ENCODE results near the gene KCNF1.

KCNF1 gene

GRCh38 chr2:10880586-10881321 is 31.0 kb upstream of the KCNF1 start:
- DNase-seq, result no peak

GRCh38 chr2:10882568-10882967 is 29.2 kb upstream of the KCNF1 start:
- DNase-seq, result no peak

GRCh38 chr2:10883066-10883465 is 28.7 kb upstream of the KCNF1 start:
- DNase-seq, result no peak

GRCh38 chr2:10883801-10884478 is 27.8 kb upstream of the KCNF1 start:
- no peak for DNase-seq

GRCh38 chr2:10884574-10884975 is 27.2 kb upstream of the KCNF1 start:
- DNase-seq, result no peak

- no peak for DNase-seq
Measured at GRCh38 chr2:10885094-10885860, 26.5 kb upstream of the KCNF1 start.

- DNase-seq, result no peak
Measured at GRCh38 chr2:10887476-10887875, 24.3 kb upstream of the KCNF1 start.

GRCh38 chr2:10889651-10890215 is 22.0 kb upstream of the KCNF1 start:
- no peak for DNase-seq

GRCh38 chr2:10890706-10891270 is 20.9 kb upstream of the KCNF1 start:
- DNase-seq, result no peak

- no peak for DNase-seq
Measured at GRCh38 chr2:10891390-10891789, 20.3 kb upstream of the KCNF1 start.

GRCh38 chr2:10891848-10892247 is 19.9 kb upstream of the KCNF1 start:
- no peak for DNase-seq

- no peak for DNase-seq
Measured at GRCh38 chr2:10892316-10892715, 19.4 kb upstream of the KCNF1 start.

GRCh38 chr2:10892796-10893350 is 18.9 kb upstream of the KCNF1 start:
- DNase-seq, result no peak

- no peak for DNase-seq
Measured at GRCh38 chr2:10894264-10894935, 17.3 kb upstream of the KCNF1 start.

GRCh38 chr2:10895231-10895630 is 16.5 kb upstream of the KCNF1 start:
- DNase-seq, result no peak

- DNase-seq, result no peak
Measured at GRCh38 chr2:10897956-10898355, 13.8 kb upstream of the KCNF1 start.

GRCh38 chr2:10900216-10901109 is 11.3 kb upstream of the KCNF1 start:
- DNase-seq, result peak in 1 of 2 experiments; percentile 42

- DNase-seq, result no peak
Measured at GRCh38 chr2:10901160-10901939, 10.4 kb upstream of the KCNF1 start.

GRCh38 chr2:10903861-10904210 is 7.9 kb upstream of the KCNF1 start:
- DNase-seq, result no peak

- DNase-seq, result no peak
Measured at GRCh38 chr2:10904455-10904854, 7.3 kb upstream of the KCNF1 start.
